Pulmonary artery endothelial cell (primary cell): ENCODE data around the gene C8A. TPM values are rescaled to one million over a fixed set of nuclear protein-coding genes. Genes with fewer than 3 reads are reported as not detected.

ENCODE experiments used
- DNase-seq: peaks from one replicate; pipeline ENCODE4 v3.0.0-alpha.2; 2011; ENCODE audit warnings: low read depth, low spot score
- total RNA-seq: library from RNA; depleted of rRNA; stranded (reverse); fragments of >200 nt; gene quantifications from 2 replicates; pipeline ENCODE4 v1.2.3, GENCODE V29; 2014

The C8A gene
- total RNA-seq, 1 donor from 2014 or later = not detected

DNA sequence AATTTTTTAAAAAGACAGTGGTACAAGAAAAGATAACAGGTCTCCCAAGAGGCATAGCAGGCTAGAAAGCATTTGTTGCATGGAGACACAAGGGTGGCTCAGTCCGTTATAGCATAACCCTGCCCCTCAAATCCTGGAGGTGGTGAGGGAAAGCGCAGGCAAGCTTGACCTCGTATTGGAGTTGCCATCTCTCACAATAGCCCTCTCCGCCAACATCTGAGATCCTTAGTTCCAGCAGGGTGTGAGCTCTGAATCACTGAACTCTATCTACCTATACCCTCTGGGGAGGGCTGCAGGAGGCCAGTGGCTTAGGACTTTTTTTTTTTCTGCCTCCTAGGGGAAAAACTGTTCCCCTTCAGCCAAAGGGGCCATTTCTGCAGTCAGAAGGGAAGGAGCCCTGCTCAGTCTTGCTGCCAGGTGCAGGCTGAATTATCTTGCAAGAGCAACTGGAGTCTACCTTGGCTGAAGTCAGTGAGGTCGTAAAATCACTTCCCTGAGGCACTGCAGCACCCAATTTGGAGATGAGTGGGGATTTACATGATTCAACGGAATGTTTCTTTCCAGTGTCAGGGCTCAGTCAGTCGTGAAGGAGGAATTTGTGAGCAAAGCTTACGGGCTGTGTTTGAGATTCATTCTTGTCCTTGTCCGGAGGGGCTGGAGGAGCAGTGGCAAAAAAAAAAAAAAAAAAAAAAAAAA lies 17.2 kb upstream of the C8A start:
- DNase-seq = no peak

DNA sequence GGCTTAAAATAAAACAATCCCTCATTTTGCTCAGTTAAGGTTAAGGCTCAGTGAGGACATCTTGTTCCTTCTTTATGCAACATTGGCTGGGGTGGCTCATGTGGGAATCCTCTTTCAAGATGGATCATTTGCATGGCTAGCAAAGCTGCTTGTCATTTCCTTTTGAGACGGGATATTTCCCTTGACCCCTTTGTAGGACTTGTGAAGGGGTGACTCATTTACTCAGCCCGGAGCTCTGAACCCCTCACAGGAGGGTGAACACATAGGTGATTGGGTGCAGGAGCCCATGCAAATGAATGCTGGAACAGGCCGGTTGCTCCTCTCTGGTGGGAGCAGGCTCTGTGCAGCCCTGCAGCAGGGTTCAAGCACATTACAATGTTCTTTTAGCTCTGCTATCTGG lies 15.8 kb upstream of the C8A start:
- no peak for DNase-seq

DNA sequence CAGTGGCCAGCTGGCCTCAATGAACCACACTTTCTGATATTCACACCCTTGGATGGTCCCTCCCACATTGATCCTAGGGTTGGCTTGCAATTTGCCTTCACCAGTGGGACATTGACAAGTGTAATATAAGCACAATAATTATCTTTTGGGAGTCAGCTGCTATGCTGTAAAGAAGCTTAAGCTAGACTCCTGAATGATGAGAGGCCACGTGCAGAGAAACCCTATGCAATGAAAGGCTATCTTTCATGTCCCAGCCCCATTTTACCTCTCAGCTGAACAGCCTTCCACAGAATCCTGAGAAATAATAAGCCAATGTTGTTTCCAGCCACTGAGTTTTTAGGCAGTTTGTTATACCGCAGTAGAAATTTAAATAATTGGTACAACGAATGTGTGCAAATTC lies 11.1 kb upstream of the C8A start:
- DNase-seq = no peak

DNA sequence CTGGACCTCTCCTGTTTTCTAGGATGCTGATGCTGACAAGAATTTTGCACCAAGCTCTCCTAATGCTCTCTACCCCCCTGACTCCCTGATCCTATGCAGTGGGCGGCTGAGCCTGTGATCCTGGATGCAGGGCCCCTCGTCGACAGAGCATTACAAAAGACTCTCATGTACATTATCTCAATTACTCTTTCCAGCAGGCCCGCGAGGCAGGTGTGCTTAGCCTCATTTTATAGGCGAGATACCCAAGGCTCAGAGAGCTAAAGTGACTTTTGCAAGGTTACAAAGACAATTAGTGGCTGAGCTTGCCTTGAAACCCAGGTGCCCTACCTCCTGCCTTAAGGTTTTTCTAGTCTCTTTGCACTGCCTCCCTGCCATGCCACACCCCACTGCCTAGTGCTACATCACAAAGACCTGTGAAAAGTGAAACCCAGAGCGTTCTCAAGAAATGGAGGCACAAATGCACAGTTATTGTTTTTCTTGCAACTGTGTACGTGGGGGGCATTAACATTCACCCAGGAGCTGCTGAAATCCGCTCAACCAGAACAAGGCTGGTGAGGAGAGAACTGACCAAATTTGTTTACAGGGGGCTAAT lies 10.0 kb upstream of the C8A start:
- DNase-seq = no peak

DNA sequence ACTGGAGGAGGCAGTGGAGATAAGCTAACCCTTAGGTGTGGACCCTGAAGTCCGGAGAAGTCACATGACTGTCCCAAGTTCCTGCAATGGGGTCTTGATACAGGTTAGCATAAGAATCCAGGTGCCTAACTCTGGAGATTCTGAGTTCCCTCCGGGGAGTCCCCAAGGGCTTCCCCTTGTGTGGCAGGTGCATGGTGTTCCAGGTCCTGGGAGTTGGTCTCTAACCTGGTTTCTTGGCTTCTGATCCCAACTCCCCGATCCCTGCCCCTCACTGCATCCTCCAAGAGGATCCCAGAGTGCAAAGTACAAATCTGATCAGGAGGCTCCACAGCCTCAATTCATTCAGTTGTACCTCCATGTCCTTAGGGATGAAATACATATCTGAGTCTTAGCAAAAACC lies 9.3 kb upstream of the C8A start:
- no peak for DNase-seq

DNA sequence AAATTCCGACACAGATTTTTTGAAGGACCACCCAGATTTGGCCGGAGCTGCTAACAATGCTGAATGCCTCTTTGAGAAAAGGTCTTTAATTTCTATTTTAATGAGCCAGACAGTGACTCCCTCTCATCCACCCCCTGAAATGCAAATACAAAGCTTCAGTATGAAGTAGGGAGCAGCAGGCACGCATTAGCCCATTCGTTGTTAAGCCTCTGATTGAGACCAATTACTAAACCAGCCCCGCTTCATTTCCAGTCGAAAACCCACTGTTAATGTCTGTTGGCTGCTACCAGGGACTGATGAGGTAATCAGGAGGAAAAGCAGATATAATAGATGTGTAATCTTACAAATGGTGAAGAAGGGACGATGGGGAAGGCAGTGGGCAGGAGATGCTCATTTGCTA lies 4.8 kb upstream of the C8A start:
- no peak for DNase-seq

DNA sequence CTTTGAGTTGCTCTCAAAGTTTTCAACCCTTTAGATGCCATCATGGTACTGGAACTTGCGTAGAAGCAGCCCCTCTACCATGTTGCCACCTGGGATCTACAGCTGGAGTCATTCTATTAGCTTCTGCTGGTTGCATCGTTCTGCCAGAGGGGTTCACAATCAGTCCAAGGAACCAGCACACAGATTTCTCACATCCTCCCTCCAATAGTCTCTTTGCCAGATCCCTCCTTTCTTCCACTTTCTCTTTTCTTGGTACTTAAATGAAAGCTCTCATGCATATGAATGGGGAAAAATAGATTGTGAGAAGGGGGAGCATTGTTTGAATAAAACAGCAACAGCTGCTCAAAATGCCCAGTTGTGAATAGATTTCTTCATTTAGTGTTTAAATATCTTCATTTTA lies 4.2 kb upstream of the C8A start:
- no peak for DNase-seq

DNA sequence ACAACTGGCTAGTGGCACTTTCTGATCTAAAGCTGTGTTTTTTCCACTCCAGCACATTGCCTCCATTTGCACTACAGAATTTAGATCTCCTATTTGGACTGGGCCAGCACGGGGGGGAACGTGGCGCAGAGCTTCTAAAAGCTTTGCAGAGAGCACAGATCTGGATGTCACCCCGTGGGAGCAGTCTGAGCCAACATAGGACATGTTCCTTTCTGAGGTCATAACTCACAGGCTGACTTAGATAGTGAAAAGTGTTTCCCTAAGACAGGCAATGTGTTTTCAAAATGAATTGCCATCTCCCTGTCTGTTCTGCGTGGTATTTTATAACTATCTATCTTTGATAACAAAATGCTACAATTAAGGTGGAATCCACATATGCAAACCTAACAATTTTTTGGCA lies 3.7 kb upstream of the C8A start:
- DNase-seq = no peak

DNA sequence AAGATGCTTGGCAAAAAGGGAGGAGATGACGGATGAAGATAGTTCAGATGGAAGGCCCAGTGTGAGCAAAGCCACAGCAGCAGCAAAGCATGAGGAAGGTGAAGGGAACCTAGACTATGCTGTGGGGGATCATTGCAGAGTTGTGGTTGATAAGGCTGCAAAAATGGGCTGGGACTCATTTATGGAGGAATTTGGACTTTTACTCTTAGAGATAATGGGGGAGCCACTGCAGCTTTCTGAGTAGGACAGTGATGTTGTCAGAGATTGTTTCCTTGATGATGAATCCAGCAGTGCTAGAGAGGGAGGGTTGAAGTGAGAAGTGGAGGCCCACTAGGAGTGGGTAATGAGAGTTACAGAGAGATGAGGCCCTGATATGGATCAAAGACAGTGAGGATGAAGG lies 2.1 kb upstream of the C8A start:
- no peak for DNase-seq

DNA sequence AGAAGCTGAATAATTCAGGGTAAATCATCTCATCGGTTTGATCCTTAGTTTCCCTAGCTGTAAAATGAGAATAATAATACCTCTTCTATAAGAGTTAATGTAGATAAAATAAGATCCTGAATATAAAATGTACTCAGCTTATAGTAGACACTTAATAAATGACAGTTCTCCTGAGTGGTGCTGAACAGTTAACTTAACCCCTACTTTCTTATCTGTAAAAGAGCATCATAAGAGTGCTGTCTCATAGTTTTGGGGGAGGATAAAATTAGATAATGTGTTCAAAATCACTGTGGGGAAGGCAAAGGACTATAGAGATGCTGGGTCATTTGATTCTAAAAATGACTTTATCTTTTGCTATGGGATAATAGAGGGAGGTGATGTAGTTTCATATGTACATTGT lies 593 bp downstream of the C8A start:
- no peak for DNase-seq

DNA sequence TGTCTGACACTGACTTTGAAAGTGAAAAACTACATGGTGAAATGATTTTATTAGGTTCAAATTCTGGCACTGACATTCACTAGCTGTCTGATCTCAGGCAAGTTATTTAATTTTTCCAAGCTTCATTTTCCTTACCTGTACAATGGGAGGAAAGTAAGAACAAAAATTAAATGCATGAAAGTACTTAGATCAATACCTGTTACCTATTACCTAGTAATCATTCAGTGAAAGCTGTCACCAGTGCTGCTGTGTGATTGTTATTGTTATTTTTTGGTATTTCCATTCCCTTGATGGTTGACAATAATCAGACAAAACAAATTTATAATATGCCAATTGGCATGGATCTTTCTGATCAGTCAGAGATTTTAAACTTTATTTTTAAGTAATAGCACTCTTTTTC lies 1.6 kb downstream of the C8A start:
- no peak for DNase-seq

DNA sequence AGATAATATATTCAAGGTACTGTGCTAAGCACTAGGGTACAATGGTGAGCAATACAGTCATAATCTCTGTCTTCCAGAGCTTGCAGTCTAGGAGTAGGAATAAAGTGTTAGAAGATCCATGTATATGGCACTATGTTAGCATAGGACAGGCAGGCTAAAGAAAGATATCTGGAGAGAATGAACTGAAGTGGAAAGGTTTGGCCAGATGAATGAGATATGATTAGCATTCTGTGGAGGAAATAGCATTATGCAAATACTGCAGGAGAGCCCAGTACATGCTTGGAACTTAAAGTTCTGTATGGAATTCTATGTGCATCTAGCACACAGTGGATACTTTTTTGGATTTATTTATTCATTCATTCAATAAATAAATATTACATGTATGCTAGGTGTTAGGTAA lies 4.7 kb downstream of the C8A start:
- no peak for DNase-seq

DNA sequence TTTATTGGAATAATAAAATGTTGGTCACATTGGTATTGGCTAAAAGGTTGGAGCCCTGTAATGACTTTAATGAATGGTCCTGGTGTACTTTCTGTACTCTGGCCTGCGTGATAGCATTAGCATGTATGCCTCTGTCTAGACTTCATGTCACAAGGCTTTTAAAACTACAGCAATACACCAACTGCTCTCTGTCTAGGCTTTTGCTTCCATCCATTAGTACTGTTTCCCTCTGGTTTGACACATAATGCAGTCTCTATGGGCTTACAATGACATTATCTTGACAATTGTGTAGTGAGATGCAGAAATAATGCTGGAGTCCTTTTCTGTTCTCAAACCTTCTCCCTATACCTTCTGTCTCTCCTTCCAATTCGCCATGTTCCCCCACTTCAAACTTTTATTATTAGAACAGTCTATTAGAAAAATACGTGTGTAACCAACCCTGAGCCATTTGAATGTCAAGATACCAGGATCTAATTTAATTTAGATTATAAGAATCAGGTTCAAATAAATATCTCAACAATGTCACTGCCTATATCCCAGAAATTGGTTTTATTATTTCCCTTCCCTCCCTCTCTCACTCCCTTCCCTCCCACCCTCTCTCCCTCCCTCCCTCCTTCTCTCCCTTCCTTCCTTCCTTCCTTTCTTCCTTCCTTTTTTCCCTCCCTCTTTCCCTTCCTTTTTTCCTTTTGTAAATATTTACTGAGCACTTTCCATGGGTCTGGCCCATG lies 8.8 kb downstream of the C8A start:
- no peak for DNase-seq

DNA sequence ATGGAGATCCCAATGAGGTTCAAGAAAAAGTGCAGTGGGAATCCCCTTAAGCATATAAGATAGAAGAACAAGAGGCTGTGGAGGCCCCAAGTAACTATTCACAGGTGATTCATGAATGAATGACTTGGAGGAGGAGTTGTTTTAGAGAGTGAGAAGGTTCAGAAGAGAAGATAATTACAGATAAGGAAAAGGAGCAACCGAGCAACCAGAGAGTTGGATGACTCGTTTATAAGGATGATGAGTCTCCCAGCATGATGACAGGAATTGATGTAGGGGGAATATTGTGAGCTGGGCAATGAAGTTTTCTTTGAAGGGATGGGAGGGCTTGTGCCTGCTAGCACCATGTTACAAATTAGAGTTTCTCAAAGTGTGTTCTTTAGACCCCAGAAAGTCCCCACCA lies 9.8 kb downstream of the C8A start:
- no peak for DNase-seq

DNA sequence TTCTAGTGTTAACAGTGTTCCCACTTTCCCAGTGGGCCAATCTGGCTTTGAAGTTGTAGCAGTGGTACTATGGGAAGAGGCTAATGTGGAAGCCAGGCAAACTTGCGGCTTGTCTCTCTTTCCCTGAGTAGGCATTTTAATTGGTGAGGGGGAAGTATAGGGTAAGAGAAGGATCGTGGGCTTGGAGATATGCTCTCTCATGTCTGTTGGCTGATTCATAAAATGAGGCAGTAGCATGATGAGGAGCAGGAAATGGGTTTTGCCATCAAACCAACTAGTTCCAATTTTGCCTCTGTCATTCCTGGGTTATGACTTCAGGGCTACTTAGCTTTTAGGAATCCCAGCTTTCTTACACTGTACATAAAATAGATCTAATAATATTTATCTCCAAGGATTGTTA lies 12.1 kb downstream of the C8A start:
- DNase-seq = no peak

DNA sequence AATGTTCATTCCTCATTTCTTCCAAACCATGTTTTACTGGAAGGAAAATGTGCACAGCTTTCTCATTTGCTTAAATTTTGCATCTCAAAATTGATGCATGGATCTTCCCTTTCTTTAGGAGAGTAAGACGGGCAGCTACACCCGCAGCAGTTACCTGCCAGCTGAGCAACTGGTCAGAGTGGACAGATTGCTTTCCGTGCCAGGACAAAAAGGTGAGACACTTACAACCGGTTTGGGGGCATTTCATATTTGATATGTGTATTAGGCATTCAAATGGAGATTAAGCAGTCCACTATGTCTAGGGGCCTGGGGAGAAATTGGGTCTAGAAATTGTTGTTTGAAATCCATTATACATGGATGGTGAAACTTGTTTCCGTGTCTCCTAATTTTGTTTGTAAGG lies 12.9 kb downstream of the C8A start:
- no peak for DNase-seq

DNA sequence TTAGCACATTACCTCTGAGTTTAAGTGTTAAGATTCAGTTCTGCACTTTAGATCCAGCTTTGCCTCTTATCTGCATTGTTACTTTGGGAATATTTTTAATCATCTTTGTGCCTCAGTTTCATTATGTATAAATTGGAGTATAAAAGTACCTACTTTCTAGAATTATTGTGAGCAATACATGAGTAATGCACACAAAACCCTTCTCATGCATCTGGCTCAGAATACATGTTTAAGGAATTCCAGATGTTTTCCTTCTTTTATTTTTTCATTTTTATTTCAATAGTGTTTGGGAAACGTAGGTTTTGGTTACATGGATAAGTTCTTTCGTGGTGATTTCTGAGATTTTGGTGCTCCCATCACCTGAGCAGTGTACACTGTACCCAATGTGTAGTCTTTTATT lies 14.2 kb downstream of the C8A start:
- DNase-seq = no peak

DNA sequence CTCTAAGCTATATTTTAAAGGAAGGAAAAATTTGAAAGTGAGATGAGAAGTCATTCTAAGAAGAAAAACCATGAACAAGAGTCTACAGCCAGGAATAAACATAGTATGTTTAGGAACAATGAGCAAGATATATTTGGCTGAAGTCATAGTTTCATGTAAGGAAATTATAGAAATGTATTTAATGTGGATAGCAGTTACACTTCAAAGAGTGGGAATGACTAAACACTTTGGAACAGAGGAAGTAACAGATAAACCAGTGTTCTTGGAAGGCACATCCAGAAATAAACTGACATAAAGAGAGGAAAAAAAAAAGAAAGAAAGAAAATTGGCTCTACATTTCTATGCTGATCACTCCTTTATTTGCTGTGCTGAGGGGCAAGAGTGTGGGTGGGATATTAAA lies 18.0 kb downstream of the C8A start:
- no peak for DNase-seq

DNA sequence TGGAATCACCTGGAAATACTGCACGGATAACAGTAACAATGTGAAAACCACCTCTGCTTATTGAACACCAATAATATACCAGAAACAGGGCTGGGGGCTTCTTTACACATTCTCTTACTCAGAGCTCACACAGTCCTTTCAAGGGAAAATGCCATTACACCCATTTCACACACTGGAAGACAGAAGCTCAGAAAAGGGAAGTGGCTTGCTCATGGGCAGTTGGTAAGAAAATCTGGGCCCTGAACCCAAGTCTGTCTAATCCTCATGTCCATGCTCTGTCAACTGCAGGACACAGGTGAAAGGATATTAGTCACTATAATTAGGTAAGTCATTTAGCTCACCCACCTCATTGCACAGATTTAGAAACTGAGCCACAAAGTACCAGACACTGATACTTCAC lies 18.6 kb downstream of the C8A start:
- DNase-seq = no peak

DNA sequence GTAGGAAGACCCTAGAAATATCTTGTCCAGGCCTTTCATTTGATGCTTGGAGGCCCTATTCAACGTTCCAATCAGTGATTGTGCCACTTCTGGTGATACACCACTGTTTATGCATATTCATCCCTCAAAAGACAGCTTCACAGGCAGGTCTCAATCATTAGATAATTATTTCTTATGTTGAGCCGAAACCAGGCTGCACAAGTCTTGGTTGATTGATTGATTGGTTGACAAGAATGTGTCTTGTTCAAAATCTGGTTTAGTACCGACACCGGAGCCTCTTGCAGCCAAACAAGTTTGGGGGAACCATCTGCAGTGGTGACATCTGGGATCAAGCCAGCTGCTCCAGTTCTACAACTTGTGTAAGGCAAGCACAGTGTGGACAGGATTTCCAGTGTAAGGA lies 20.1 kb downstream of the C8A start:
- no peak for DNase-seq

DNA sequence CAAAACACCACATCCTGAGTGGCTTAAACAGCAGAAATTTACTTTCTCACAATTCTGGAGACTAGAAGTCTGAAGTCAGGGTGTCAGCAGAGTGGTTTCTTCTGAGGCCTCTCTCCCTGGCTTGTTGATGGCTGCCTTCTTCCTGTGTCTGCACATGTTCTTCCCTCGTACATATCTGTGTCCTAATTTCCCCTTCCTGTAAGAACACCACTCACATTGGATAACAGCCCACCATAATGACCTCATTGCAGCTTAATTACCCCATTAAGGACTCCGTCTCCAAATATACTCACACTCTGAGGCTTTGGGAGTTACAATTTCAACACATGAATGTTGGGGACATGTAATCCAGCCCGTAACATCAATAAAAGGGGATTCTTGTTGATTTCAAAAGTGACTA lies 23.4 kb downstream of the C8A start:
- no peak for DNase-seq

DNA sequence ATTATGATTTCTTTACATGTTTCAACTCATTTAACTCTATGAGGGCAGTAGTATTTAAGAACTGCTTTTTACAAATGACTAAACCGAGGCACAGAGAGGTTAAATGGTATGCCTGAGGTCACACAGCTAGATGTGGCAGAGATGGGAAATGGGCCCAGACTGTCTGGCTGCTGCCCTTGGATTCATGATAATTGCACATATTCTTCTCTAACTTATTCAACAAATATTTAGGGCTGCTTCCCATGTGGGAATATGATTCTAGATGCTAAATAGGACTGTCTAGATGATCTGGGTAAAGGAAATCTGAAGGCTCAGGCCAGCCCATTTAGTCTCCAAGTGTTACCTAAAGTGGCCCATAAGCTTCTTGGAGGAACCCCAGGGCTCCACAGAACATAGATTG lies 26.2 kb downstream of the C8A start:
- no peak for DNase-seq

DNA sequence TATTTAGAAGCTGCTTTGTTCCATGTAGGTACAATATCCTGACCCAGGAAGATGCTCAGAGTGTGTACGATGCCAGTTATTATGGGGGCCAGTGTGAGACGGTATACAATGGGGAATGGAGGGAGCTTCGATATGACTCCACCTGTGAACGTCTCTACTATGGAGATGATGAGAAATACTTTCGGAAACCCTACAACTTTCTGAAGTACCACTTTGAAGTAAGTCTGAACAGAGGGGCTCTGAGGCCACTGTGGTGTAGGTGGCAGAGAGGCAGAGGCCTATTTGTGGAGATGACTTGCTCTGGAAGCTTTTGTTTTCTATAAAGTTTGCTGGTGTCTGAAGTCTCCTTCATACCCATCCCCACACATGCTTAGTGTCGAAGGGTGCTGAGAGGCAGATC lies 26.8 kb downstream of the C8A start:
- DNase-seq = no peak
